Effector memory CD8-positive, alpha-beta T cell (primary cell): ENCODE results near the gene HVCN1.
"Not testable (repeated sequence)": the region's sequence is repeated elsewhere in the genome, so short reads cannot be mapped to it uniquely, and the experiment has no call there.

ENCODE experiments used
- ATAC-seq: fragments of 150-1000 bp; cut with Tn5 transposase; replicated peaks from 2 replicates; pipeline ENCODE4 v1.10.0; 2021; ENCODE audit warnings: mild to moderate bottlenecking, moderate library complexity
- DNase-seq, 3 experiments: peaks; one replicate each; pipeline ENCODE4 v3.0.0; 2021
- H3K27ac Mint-ChIP-seq, 2 donors: one replicate each; pipeline ENCODE4 v1.8.0; 2022; ENCODE audit warnings: mild to moderate bottlenecking in 2 of 2, mixed read lengths in 2 of 2, moderate library complexity in 2 of 2
- H3K27me3 Mint-ChIP-seq, 2 donors: one replicate each; pipeline ENCODE4 v1.8.0; 2022; ENCODE audit warnings: mixed read lengths in 2 of 2
- H3K36me3 Mint-ChIP-seq: one replicate; pipeline ENCODE4 v1.8.0; 2022; ENCODE audit warnings: mild to moderate bottlenecking, moderate library complexity, mixed read lengths; ENCODE audit not compliant: insufficient read depth
- H3K4me1 Mint-ChIP-seq, 2 donors: one replicate each; pipeline ENCODE4 v1.8.0; 2022; ENCODE audit warnings: low read depth in 2 of 2, mixed read lengths in 2 of 2
- H3K4me3 Mint-ChIP-seq, 2 donors: one replicate each; pipeline ENCODE4 v1.8.0; 2022; ENCODE audit warnings: mild to moderate bottlenecking in 2 of 2, mixed read lengths in 2 of 2, moderate library complexity in 2 of 2
- H3K9me3 Mint-ChIP-seq, 2 donors: one replicate each; pipeline ENCODE4 v1.8.0; 2022; ENCODE audit warnings: mixed read lengths in 2 of 2
- total RNA-seq, 9 experiments: gene quantifications; one replicate each; lab custom pipeline; 2026; lab: John Stamatoyannopoulos, UW

Gene HVCN1, protein sequence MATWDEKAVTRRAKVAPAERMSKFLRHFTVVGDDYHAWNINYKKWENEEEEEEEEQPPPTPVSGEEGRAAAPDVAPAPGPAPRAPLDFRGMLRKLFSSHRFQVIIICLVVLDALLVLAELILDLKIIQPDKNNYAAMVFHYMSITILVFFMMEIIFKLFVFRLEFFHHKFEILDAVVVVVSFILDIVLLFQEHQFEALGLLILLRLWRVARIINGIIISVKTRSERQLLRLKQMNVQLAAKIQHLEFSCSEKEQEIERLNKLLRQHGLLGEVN
- 4.0 to 10.3 (median 6.9) reads per million in 9 experiments for total RNA-seq

DNA sequence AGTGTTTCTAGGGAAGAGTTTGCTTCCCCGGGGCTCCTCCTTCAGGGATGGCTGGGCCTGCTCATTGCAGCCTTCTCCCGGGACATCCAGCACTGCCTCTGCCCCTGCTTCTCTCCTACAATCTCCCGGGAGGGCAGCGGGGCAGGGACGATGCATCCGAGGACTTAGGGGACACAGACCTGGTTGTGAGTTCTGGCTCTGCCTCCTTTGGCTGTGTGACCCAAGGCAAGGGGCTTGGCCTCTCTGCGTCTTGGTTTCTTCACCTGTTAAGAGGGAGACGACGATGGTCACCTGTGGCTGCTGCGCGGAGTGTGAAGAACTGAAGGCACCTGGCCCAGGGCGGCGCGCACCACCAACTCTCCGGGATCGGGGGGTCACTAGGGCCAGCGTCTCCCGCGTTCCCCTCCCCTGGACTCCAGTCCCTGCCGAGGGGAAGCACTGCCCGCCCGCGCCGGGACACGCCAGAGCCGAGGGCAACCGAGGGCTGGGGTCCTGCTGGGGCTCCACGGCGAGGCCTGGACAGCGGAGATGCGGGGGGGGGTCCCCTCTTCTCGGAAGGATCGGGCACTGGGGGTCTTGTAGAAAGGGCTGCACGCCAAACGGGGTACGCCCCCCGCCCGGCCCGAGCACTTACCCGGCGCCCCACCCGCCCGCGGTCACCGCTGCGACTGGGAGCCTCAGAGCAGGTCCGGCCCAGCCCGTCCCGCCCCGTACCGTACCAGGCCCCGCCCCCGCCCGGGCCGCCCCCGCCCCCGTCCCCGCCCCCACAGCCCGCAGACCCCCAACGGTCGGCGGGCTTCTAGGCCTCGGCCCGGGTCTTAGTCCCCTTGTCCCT lies at the start of gene HVCN1:
HVCN1 (minus strand) TSS at position 670 of the 835 bp plus-strand sequence. CDS start 5,870 bp downstream, outside the sequence.
- H3K9me3 Mint-ChIP-seq: no peaks in the 10 kb centered on the region

DNA sequence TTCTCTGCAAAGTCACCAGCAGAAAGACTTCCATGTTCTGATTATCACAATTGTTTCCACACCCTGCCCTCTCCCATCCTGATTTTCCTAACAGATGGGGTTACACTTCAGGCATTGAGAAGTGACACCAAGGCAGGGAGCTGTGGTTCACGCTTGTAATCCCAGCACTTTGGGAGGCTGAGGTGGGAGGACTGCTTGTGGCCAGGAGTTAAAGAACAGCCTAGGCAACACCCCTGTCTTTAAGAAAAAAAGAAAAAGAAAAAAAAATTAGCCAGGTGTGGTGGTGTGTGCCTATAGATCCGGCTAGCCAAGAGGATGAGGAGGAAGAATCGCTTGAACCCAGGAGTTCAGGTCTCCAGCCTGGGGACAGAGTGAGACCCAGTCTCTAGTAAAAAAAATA lies 48.6 kb upstream of the HVCN1 start:
- DNase-seq: no peak
- Mint-ChIP-seq H3K36me3 (peaks cover 38% of the 10 kb centered on the region), H3K27me3 (no peaks in the 10 kb centered on the region), H3K4me1 (peaks cover 40 to 73% of the 10 kb centered on the region in 2 donors), H3K27ac (peak overlapping the region; percentile 82 to 88), H3K9me3 (no peaks in the 10 kb centered on the region), H3K4me3 (peak overlapping the region; percentile 80 to 99)
- ATAC-seq: no peak

More for the DNA sequence above, at the start of gene HVCN1:
- Mint-ChIP-seq H3K27ac (peak within 1 kb of the TSS; percentile 90 to 94), H3K36me3 (peaks cover 3% of the 10 kb centered on the region), H3K4me1 (peaks cover 23 to 38% of the 10 kb centered on the region in 2 donors), H3K4me3 (peak within 1 kb of the TSS; percentile 96 to 97), H3K27me3 (no peaks in the 10 kb centered on the region)
- ATAC-seq (peak; percentile 56), DNase-seq (peak in 2 of 3 experiments; percentile 6 to 11)

DNA sequence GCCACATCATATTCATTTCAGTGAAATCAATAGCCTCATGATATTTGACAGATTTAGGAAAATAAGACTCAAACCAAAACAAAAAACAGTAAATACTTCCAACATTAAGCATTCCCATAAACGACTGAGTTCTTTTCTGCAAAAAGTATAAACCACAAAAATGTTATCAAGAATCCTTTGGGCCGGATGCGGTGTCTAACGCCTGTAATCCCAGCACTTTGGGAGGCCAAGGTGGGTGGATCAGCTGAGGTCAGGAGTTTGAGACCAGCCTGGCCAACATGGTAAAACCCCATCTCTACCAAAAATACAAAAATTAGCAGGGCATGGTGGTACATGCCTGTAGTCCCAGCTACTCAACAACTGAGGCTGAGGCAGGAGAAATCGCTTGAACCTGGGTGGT lies 48.1 kb upstream of the HVCN1 start:
- H3K4me1 Mint-ChIP-seq: peaks cover 42 to 78% of the 10 kb centered on the region in 2 donors
- peak overlapping the region; percentile 82 to 88 for H3K27ac Mint-ChIP-seq
- ATAC-seq, H3K9me3 Mint-ChIP-seq, DNase-seq, H3K27me3 Mint-ChIP-seq: not testable (repeated sequence)
- H3K36me3 Mint-ChIP-seq: peaks cover 42% of the 10 kb centered on the region
- H3K4me3 Mint-ChIP-seq: peak overlapping the region; percentile 80 to 99

DNA sequence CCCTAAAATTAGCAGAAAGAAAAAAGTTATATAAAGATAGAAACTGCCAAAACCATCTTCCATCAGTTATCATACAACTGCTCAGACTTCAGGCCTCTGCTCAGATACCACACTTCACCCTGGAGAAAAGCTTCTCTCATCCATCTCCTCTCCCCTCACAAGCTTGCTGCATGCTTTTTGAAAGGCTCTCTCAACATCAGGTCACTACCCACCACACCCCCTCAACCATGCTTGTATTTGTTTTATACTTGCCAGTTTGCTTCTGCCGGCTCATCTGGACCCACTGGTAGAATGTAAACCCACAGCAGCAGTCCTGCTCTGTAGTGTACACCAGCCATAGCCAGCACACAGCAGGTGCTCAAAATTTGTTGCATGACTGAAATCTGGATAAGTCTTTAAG lies 45.0 kb upstream of the HVCN1 start:
- Mint-ChIP-seq H3K27me3 (no peaks in the 10 kb centered on the region), H3K4me1 (peaks cover 37 to 71% of the 10 kb centered on the region in 2 donors), H3K4me3 (peak overlapping the region; percentile 43 to 49), H3K36me3 (peaks cover 67% of the 10 kb centered on the region), H3K27ac (peak overlapping the region; percentile 64 to 86), H3K9me3 (no peaks in the 10 kb centered on the region)
- no peak for DNase-seq
- no peak for ATAC-seq

DNA sequence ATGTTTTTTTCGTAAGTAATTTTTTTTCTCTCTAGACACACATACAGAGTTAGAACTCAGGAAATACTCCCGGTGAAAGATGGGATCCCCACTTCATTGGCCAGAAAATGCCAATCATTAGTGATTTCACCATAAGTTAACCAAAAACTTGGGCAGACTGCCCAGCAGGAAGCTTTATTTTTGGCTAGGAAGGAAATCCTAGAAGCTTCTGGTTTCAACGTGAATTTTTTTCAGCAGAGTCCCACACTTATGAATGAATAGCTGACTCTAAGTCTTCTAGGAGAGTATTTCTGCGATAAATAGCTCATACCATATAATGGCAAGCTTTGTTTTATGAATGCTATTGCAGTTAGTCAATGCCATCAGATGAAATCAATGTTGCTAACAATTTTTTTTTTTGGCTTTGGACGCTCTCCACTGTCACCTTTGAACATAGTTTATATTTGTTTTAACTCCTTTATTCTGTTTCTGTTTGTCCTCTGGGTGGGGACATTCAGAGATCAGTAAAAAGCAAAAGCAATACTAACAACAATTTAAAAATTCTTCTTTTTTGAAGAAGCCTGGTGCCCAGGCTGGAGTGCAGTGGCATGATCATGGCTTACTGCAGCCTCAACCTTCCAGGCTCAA lies 44.3 kb upstream of the HVCN1 start:
- Mint-ChIP-seq H3K9me3 (no peaks in the 10 kb centered on the region), H3K4me3 (peak overlapping the region; percentile 43 to 49), H3K27me3 (no peaks in the 10 kb centered on the region), H3K4me1 (peaks cover 36 to 69% of the 10 kb centered on the region in 2 donors), H3K27ac (peak overlapping the region; percentile 64 to 86), H3K36me3 (peaks cover 74% of the 10 kb centered on the region)
- ATAC-seq (no peak), DNase-seq (no peak)

DNA sequence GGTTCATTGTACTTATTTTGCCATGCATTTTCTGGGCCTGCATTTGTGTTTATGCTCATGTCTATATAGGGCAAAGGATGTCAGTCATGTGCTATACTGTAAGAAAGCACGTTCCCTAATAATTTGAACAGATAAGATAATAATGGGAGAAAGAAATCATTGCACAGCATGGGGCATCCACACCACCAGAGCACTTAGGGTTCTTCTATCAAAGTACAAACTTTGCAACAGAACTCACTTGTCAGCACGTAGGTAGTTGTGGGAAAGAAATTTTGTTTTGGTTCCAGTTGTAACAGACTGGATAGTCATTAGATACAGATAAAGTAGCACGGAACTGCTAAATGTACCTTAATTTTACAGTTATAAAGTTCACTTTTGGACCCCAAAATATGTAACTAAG lies 43.7 kb upstream of the HVCN1 start:
- peak overlapping the region; percentile 42 to 64 for H3K27ac Mint-ChIP-seq
- no peak for ATAC-seq

DNA sequence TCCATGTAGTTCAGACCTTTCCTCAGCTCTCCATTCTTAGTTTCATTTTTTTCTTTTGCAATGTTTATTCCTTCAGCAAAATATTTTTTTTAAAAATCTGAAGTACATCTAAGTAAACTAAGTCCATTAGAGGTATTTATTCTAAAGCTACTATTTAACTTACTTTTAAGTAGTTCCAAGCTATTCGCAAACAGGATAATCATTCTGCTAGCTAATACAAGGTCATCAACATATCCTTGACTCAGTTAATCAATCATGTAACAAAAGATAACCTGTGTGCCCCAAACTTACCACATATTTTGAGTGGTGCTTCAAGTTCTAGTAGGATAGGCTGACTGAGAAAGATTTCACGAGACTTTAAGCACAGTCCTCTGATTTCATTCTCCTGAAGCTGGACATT lies 42.6 kb upstream of the HVCN1 start:
- Mint-ChIP-seq H3K4me3 (peak overlapping the region in 1 of 2 donors; percentile 35), H3K9me3 (no peaks in the 10 kb centered on the region), H3K27me3 (no peaks in the 10 kb centered on the region), H3K27ac (peak overlapping the region in 1 of 2 donors; percentile 12), H3K4me1 (peaks cover 34 to 64% of the 10 kb centered on the region in 2 donors), H3K36me3 (peaks cover 84% of the 10 kb centered on the region)
- ATAC-seq (no peak), DNase-seq (no peak)

More for the DNA sequence above, 43.7 kb upstream of the HVCN1 start:
- H3K9me3 Mint-ChIP-seq: no peaks in the 10 kb centered on the region
- DNase-seq: no peak
- no peak overlapping the region for H3K4me3 Mint-ChIP-seq
- H3K36me3 Mint-ChIP-seq: peaks cover 78% of the 10 kb centered on the region
- no peaks in the 10 kb centered on the region for H3K27me3 Mint-ChIP-seq
- H3K4me1 Mint-ChIP-seq: peaks cover 36 to 68% of the 10 kb centered on the region in 2 donors

DNA sequence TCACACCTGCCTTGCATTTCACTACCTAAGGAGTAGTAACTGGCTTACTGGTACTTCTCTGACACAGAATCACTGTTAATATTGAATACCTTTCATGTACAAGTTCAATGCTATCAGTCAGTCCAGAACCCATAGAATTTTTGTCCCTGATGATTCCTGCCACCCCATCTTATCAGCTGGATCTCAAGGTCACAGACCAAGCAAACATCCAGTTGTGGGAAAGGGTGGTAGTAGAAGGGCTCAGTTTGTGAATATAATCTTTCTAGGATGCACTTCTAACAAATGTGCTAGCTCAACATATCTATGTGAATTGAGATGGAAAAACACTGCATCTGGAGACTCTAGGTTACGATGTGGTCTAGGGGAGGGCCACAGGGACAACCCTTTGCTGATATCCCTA lies 39.7 kb upstream of the HVCN1 start:
- peak overlapping the region; percentile 91 to 92 for H3K27ac Mint-ChIP-seq
- H3K4me3 Mint-ChIP-seq: no peak overlapping the region
- DNase-seq: no peak
- H3K4me1 Mint-ChIP-seq: peaks cover 33 to 52% of the 10 kb centered on the region in 2 donors
- no peaks in the 10 kb centered on the region for H3K9me3 Mint-ChIP-seq
- H3K27me3 Mint-ChIP-seq: no peaks in the 10 kb centered on the region
- peaks cover 91% of the 10 kb centered on the region for H3K36me3 Mint-ChIP-seq
- no peak for ATAC-seq

DNA sequence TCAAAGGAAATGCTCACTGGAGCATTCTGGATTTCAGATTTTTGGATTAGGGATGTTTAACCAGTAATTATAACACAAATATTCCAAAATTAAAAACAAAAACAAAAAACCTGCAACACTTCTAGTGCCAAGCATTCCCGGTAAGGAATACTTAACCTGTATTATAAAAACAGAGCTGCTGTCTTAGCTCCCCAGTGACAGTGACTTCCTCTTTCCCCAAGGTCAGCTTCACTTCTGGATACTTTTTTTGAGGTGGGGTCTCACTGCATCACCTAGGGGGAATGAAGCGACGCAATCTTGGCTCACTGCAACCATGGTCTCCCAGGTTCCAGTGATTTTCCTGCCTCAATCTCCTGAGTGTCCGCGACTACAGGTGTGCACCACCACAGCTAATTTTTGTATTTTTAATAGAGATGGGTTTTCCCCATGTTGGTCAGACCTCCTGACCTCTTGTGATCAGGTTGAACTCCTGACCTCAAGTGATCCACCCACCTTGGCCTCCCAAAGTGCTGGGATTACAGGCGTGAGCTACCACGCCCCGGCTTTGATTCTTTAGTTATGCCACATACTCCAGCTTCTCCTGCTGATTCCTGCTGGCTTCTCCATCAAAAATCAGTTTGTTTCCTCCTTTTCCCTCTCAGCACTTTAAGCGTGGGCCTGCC lies 37.9 kb upstream of the HVCN1 start:
- H3K9me3 Mint-ChIP-seq: no peaks in the 10 kb centered on the region
- H3K27ac Mint-ChIP-seq: peak overlapping the region; percentile 91 to 92
- ATAC-seq (no peak), DNase-seq (no peak)
- H3K36me3 Mint-ChIP-seq: peaks cover 93% of the 10 kb centered on the region
- H3K4me1 Mint-ChIP-seq: peaks cover 30 to 36% of the 10 kb centered on the region in 2 donors
- H3K27me3 Mint-ChIP-seq: no peaks in the 10 kb centered on the region
- H3K4me3 Mint-ChIP-seq: peak overlapping the region in 1 of 2 donors; percentile 62

DNA sequence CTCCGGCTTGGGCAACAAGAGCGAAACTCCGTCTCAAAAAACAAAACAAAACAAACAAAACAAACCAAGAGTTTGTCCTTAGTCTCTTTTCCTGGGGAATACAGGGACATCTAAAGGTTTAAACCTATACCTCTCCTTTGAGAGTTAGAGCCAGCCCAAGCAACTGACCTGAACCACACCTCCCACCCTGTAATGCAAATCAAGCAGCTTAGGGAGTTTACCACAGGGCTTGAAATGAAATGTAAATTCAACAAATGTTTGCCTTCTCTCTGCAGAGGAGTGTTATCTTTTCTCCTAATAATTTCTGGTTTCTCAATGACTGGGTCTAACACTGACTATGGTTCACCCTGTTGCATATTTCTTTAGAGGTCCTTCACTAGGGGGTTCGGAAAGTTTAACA lies 37.1 kb upstream of the HVCN1 start:
- ATAC-seq: no peak
- Mint-ChIP-seq H3K36me3 (peaks cover 94% of the 10 kb centered on the region), H3K4me1 (peaks cover 25 to 28% of the 10 kb centered on the region in 2 donors), H3K27me3 (no peaks in the 10 kb centered on the region), H3K4me3 (no peak overlapping the region), H3K27ac (peak overlapping the region; percentile 6 to 86), H3K9me3 (no peaks in the 10 kb centered on the region)
- no peak for DNase-seq

DNA sequence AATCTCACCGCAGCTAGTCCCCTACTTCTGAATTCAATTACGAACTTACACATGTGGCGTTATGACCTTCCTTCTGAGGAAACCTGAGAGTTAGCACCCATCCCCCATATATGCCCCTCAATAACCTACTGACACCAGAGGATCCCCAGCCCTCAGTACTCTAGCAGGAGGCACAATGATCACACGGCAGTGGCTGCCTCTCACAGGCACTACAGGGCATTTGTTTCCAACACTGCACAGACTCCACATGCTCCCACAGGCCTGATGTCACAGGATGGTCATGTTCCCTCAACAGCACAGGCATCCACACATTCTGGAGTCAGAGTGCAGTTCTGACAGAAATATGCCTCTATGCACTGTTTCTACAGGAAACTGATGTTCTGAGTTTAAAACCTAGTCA lies 36.4 kb upstream of the HVCN1 start:
- no peaks in the 10 kb centered on the region for H3K9me3 Mint-ChIP-seq
- H3K27ac Mint-ChIP-seq: peak overlapping the region; percentile 6 to 88
- peaks cover 25% of the 10 kb centered on the region in 2 donors for H3K4me1 Mint-ChIP-seq
- H3K27me3 Mint-ChIP-seq: no peaks in the 10 kb centered on the region
- no peak for DNase-seq
- H3K4me3 Mint-ChIP-seq: no peak overlapping the region
- peaks cover 94% of the 10 kb centered on the region for H3K36me3 Mint-ChIP-seq
- ATAC-seq: no peak

DNA sequence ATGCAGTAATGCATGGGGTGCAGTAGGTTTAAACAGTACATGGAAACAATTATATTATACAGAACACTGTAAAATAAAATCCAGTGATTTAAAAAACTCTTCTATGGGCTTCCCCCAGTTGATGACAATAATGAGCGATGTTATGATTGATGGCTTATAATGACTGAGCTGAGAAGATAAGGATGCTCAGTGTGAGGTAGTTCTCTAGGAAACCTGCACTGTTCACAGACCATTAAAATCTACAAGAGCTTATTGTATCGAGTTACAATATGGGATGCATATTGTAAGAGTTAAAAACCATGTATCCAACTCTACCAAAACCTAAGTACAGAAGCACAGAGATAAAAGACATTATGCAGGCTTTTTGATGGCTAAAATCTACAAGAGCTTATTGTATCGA lies 34.0 kb upstream of the HVCN1 start:
- DNase-seq, H3K4me3 Mint-ChIP-seq, H3K27ac Mint-ChIP-seq, H3K9me3 Mint-ChIP-seq, H3K27me3 Mint-ChIP-seq, ATAC-seq: not testable (repeated sequence)
- peaks cover 15 to 24% of the 10 kb centered on the region in 2 donors for H3K4me1 Mint-ChIP-seq
- H3K36me3 Mint-ChIP-seq: peaks cover 87% of the 10 kb centered on the region

DNA sequence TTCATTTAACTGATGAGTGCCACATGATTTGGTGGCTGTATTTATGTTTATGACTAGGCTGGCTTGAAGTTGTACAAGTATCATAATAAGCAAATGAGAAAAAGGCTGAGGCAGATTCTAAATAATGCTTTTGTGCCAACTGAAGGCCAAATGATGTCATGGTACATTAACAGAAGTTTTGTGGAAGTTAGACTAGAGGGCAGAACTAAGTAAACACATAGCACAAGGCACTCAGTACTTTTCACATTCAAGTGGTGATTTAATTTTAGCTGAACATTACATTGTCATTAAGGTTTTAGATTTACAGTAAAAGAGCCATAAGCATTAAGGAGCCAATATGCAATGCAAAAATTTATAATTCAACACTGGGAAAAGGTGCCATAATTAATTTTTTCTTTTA lies 32.7 kb upstream of the HVCN1 start:
- Mint-ChIP-seq H3K27ac (no peak overlapping the region), H3K9me3 (no peaks in the 10 kb centered on the region), H3K36me3 (peaks cover 86% of the 10 kb centered on the region), H3K4me3 (no peak overlapping the region), H3K4me1 (peaks cover 9 to 16% of the 10 kb centered on the region in 2 donors), H3K27me3 (no peaks in the 10 kb centered on the region)
- DNase-seq (no peak), ATAC-seq (no peak)
